ENCODE measurements around the gene TBX4. TPM values are rescaled to one million over a fixed set of nuclear protein-coding genes. Genes with fewer than 3 reads are reported as not detected.

TBX4 gene
- total RNA-seq, 1 experiment from 2014 or later, result not detected

GRCh38 chr17:61405686-61406536 is 46.3 kb upstream of the TBX4 start:
- TF ChIP-seq CTCF (conservative IDR thresholded peaks at IDR 0.05), result no peak
- Histone ChIP-seq H3K27me3 (ENCODE audit: insufficient read depth, low read depth) (no peaks in the 10 kb centered on the region), H3K9me3 (ENCODE audit: insufficient read depth, low read depth) (no peaks in the 10 kb centered on the region), H3K36me3 (ENCODE audit: low read depth) (no peaks in the 10 kb centered on the region), H3K4me3 (no peak overlapping the region), H3K4me1 (replicated peaks; ENCODE audit: insufficient read depth) (no peaks in the 10 kb centered on the region; the same call in 1 of the 2 replicates), H3F3A (ENCODE audit: insufficient read depth, low read depth) (no peaks in the 10 kb centered on the region), H4K20me1 (ENCODE audit: insufficient read depth) (no peaks in the 10 kb centered on the region), H3K4me2 (no peak overlapping the region), H2AFZ (no peak overlapping the region), H3K79me2 (ENCODE audit: low read depth) (no peaks in the 10 kb centered on the region), H3K27ac (no peak overlapping the region), H3K9me2 (ENCODE audit: insufficient read depth) (no peaks in the 10 kb centered on the region)
- BruUV-seq (replicated peaks), result no TSS peak
- CTCF ChIA-PET, result interaction anchor here (0.7 kb wide), 1 partner anchor 406 kb away, joined by 19 read pairs; no protein-coding TSS in a partner anchor
- intact Hi-C loops (cut with micrococcal nuclease; ENCODE audit: unreplicated experiment), result no loop called here
- no peak for DNase-seq
- POLR2A ChIA-PET (ENCODE audit: unreplicated experiment), result no interaction called here

- ChIA-PET CTCF (interaction anchor here (0.7 kb wide), 1 partner anchor 407 kb away, joined by 19 read pairs; no protein-coding TSS in a partner anchor), POLR2A (ENCODE audit: unreplicated experiment) (no interaction called here)
- Histone ChIP-seq H3K9me2 (ENCODE audit: insufficient read depth) (no peaks in the 10 kb centered on the region), H3F3A (ENCODE audit: insufficient read depth, low read depth) (no peaks in the 10 kb centered on the region), H3K4me1 (replicated peaks; ENCODE audit: insufficient read depth) (no peaks in the 10 kb centered on the region), H3K79me2 (ENCODE audit: low read depth) (no peaks in the 10 kb centered on the region), H3K4me3 (no peak overlapping the region), H3K27ac (no peak overlapping the region), H3K4me2 (no peak overlapping the region), H3K27me3 (ENCODE audit: insufficient read depth, low read depth) (no peaks in the 10 kb centered on the region), H3K9me3 (ENCODE audit: insufficient read depth, low read depth) (no peaks in the 10 kb centered on the region), H4K20me1 (ENCODE audit: insufficient read depth) (no peaks in the 10 kb centered on the region), H3K36me3 (ENCODE audit: low read depth) (no peaks in the 10 kb centered on the region), H2AFZ (no peak overlapping the region)
- no peak for TF ChIP-seq CTCF (conservative IDR thresholded peaks at IDR 0.05)
- TF ChIP-seq EZH2 (IDR thresholded peaks at IDR 0.05; ENCODE audit: low read depth), result no peak
- intact Hi-C loops (cut with micrococcal nuclease; ENCODE audit: unreplicated experiment), result no loop called here
- no peak for DNase-seq
- BruUV-seq (replicated peaks), result no TSS peak
These were observed 45.7 kb upstream of the TBX4 start for GRCh38 chr17:61406537-61406845.

- no peaks in the 10 kb centered on the region for H3F3A ChIP-seq (ENCODE audit: insufficient read depth, low read depth)
- H3K9me3 ChIP-seq (ENCODE audit: insufficient read depth, low read depth), result no peaks in the 10 kb centered on the region
- no peak overlapping the region for H2AFZ ChIP-seq
- no peak overlapping the region for H3K27ac ChIP-seq
- ChIA-PET POLR2A (ENCODE audit: unreplicated experiment) (no interaction called here), CTCF (no interaction called here)
- intact Hi-C loops (cut with micrococcal nuclease; ENCODE audit: unreplicated experiment), result no loop called here
- BruUV-seq (replicated peaks), result no TSS peak
- no peak for TF ChIP-seq EZH2 (IDR thresholded peaks at IDR 0.05; ENCODE audit: low read depth)
- no peak for TF ChIP-seq CTCF (conservative IDR thresholded peaks at IDR 0.05)
- no peaks in the 10 kb centered on the region for H4K20me1 ChIP-seq (ENCODE audit: insufficient read depth)
- H3K4me3 ChIP-seq, result no peak overlapping the region
- H3K4me1 ChIP-seq (replicated peaks; ENCODE audit: insufficient read depth), result 0 out of 2 replicates have a peak, but pooled peaks cover under 1% of the 10 kb centered on the region
- H3K36me3 ChIP-seq (ENCODE audit: low read depth), result no peaks in the 10 kb centered on the region
- no peak overlapping the region for H3K4me2 ChIP-seq
- DNase-seq, result no peak
- H3K9me2 ChIP-seq (ENCODE audit: insufficient read depth), result no peaks in the 10 kb centered on the region
- H3K79me2 ChIP-seq (ENCODE audit: low read depth), result no peaks in the 10 kb centered on the region
- H3K27me3 ChIP-seq (ENCODE audit: insufficient read depth, low read depth), result no peaks in the 10 kb centered on the region
These were observed 45.0 kb upstream of the TBX4 start for GRCh38 chr17:61406971-61407911.

All from PC-9 (cell line).